Uterus (tissue), 2 donors: ENCODE measurements around the gene UAP1.

Experiments used
- POLR2A ChIP-seq, 2 donors: fragments of 450-650 bp; IDR thresholded peaks; one replicate each; pipeline ENCODE4 v1.6.1; 2016; ENCODE audit warnings: antibody characterized with exemption in 2 of 2, mild to moderate bottlenecking in 1 of 2, moderate library complexity in 1 of 2
- TF ChIP-seq, protein P1 (sequence below), 4 experiments: fragments of 200-600 bp in 2 of 4; fragments of 450-650 bp in 2 of 4; sonication (generic) in 2 of 4; IDR thresholded peaks; one replicate each; pipeline ENCODE4 v1.5.1; 2016 to 2019; ENCODE audit warnings: antibody characterized with exemption in 4 of 4, mild to moderate bottlenecking in 2 of 4, moderate library complexity in 1 of 4

- TF ChIP-seq, protein P1, sequence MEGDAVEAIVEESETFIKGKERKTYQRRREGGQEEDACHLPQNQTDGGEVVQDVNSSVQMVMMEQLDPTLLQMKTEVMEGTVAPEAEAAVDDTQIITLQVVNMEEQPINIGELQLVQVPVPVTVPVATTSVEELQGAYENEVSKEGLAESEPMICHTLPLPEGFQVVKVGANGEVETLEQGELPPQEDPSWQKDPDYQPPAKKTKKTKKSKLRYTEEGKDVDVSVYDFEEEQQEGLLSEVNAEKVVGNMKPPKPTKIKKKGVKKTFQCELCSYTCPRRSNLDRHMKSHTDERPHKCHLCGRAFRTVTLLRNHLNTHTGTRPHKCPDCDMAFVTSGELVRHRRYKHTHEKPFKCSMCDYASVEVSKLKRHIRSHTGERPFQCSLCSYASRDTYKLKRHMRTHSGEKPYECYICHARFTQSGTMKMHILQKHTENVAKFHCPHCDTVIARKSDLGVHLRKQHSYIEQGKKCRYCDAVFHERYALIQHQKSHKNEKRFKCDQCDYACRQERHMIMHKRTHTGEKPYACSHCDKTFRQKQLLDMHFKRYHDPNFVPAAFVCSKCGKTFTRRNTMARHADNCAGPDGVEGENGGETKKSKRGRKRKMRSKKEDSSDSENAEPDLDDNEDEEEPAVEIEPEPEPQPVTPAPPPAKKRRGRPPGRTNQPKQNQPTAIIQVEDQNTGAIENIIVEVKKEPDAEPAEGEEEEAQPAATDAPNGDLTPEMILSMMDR (IDR thresholded peaks at IDR 0.05), result no peak
- TF ChIP-seq POLR2A (IDR thresholded peaks at IDR 0.05), result no peak
These were observed 9.2 kb downstream of the UAP1 start for GRCh38 chr1:162570718-162571117.
